Choroid plexus epithelial cell (primary cell): ENCODE measurements around the gene TNNC2.

ENCODE experiments used
- DNase-seq: peaks from one replicate; pipeline ENCODE4 v3.0.0-alpha.2; 2010; ENCODE audit warnings: low read depth
- H3K4me3 ChIP-seq: 2 replicates; pipeline ENCODE4 v1.5.1; 2011; ENCODE audit warnings: low read depth, mild to moderate bottlenecking, control low read depth, low read length, moderate library complexity
- TF ChIP-seq, protein P1 (sequence below): conservative IDR thresholded peaks from 2 replicates; pipeline ENCODE4 v1.5.1; 2011; ENCODE audit warnings: low read depth, mild to moderate bottlenecking, control low read depth, inconsistent platforms, low read length, moderate library complexity

The TNNC2 gene

DNA sequence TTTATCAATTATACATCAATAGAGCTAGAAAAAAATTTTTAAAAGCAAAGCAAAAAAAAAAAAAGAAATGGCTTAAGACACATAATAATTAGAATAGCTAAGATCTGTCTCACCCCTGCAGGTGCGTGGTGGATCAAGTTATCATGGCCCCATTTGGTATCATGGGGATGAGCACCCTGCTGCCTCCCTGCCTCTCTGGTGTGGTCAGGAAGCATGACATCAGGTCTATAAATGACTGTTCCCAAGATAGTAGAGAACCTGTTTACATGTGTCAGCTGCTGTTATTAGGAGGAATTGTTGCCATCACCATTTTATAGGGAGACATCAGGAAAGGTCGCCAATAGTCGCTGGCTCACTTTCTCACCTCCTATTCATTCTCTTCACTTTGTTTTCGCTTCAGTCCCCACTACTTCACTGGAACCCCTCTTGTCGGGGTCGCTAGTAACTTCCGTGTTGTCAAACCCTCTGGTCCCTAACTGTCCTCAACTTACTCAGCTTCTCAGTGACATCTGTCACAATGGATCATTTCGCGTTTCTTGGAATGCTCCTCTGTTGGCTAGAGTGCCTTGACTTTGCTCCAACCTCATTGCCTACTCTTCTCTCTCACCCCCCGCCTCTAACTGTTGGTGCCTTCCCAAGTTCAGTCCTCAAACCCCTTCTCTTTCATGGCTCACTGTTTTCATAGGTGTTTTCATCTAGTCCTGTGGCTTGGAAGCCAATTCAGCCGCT is 30.6 kb downstream of the TNNC2 start:
- no peak overlapping the region for H3K4me3 ChIP-seq
- DNase-seq, result no peak
- TF ChIP-seq, protein P1, sequence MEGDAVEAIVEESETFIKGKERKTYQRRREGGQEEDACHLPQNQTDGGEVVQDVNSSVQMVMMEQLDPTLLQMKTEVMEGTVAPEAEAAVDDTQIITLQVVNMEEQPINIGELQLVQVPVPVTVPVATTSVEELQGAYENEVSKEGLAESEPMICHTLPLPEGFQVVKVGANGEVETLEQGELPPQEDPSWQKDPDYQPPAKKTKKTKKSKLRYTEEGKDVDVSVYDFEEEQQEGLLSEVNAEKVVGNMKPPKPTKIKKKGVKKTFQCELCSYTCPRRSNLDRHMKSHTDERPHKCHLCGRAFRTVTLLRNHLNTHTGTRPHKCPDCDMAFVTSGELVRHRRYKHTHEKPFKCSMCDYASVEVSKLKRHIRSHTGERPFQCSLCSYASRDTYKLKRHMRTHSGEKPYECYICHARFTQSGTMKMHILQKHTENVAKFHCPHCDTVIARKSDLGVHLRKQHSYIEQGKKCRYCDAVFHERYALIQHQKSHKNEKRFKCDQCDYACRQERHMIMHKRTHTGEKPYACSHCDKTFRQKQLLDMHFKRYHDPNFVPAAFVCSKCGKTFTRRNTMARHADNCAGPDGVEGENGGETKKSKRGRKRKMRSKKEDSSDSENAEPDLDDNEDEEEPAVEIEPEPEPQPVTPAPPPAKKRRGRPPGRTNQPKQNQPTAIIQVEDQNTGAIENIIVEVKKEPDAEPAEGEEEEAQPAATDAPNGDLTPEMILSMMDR, result no peak

DNA sequence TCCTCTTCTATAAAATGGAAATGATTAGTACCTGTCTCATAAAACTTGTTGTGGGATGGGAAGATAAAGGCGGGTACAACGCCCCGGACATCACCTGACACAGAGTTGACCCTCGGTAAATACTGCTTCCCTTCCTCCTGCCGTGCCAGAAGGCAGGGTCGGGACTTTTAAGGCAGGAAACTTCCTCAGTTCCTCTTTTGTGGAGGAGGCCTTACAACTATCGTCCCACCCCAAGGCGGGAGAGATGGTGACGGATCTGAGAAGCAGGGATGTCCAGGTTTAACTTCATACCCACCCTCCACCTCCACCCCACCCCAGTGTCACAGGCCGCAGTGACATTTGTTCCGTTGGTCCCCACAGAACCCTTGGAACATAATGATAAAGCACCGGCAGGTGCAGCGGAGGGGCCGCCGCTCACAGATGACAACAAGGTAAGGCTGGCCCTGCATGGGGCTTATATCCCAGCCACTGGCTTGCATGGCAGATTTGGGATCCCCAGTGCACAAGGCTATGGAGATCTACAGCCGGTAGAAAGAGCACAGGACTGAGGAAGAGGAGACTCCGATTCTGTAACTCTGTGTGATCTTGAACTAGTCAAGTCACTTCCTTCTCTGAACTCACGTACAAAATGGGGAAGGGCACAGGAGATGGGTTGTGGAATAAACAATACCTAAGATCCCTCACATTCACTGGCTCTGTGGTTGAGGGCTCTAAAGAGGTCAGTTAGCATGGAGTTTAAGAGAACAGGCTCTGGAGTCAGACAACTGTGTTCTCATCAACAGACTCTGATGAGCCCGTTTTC is 34.6 kb downstream of the TNNC2 start:
- peak overlapping the region; percentile 86 for H3K4me3 ChIP-seq
- DNase-seq, result no peak
- TF ChIP-seq, protein P1, result no peak

DNA sequence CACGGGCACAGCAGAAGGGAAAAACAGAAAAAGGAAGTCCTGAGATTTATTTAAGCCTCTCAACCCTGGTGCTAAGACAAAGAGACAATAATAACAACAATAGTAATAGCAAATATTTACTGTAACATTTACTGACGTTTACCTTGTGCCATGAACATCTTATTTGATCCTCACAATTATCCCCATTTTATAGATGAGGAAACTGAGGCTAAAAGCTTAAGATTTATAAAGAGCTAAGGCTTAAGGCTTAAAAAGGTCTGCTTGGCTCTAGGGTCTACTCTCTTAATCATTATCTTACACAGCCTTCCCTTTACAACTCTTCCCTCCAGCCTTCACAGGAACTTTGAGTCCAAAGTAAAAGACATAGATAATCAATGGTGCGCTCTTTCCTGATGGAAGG is 38.8 kb downstream of the TNNC2 start:
- DNase-seq, result no peak
- H3K4me3 ChIP-seq, result no peak overlapping the region
- TF ChIP-seq, protein P1, result no peak

DNA sequence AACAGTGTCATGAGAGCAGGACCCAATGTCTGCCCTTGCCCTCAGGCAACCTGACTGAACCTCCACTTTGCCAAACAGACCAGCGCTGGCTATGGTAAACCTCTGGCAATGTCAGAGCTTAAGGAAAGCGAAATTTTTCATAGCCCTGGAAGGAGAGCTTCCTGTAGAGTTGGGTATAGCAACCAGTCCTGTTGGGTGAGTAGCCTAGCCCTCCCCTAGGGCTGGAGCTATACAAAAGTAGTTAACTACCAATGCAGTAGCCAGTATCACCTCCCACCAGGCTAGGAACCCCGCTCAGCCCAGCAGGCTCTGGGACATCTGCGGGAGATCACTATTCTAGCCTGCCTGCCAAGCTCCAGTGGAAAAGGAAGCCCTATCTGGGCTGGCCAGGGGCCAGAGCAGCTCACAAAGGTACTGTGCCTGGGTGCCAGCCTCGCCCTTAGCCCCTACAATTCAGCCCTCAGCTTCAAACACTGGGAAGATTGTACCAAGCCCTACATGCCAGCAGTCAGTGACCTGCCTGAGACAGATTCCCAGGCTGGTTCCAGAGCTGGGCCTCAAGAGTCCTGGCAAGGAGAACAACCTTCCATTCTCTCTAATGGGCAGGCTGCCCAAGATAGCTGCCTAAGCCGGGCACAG is 43.3 kb downstream of the TNNC2 start:
- TF ChIP-seq, protein P1, result no peak
- no peak overlapping the region for H3K4me3 ChIP-seq
- DNase-seq, result peak; percentile 40

DNA sequence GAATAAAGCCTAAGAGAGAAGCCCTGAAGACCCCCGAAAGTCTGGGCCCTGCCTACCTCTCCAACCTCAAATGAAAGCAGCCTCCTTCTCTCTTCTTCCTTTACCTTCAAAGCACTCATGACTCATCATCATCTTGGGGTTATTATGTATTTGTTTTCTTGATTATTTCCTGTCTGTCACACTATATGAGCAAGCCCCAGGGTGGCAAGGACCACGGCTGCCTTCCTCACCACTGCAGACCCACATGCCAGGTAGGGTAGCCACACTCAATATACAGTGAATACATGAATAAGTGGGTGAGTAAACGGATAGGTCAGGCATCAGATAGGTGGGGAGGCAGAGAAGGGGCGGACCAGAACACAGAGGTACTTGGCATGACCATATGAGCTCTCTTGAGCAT is 44.2 kb downstream of the TNNC2 start:
- TF ChIP-seq, protein P1, result no peak
- no peak overlapping the region for H3K4me3 ChIP-seq
- no peak for DNase-seq

DNA sequence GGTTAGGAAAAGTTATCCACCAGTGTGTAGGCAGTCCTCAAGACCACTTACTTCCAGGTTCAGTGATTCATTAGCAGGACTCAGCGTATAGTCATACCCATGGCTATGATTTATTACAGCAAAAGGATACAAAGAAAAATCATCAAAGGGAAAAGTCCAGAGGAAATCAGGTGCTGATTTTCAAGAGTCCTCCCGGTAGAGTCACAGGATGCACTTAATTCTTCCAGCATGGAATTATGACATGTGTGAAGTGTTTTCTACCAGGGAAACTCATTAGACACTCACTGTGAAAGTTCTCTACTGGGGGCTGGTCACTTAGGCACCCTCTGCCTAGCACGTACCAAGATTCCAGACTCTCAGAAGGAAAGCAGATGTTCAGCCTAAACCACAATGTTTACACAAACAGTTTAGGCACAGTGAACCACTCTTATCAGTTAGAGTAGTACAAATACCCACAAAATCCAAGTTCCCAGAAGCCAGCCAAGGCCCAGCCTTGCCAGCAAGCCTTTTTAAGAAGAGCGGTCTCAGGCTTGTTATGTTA is 45.7 kb downstream of the TNNC2 start:
- no peak overlapping the region for H3K4me3 ChIP-seq
- TF ChIP-seq, protein P1, result no peak
- DNase-seq, result peak; percentile 79
